ENCODE results near the gene HOXD12. TPM values are rescaled to one million over a fixed set of nuclear protein-coding genes. Genes with fewer than 3 reads are reported as not detected.
A peak's percentile ranks its signal among the peaks of the same experiment; 100 is the strongest.

HOXD12 gene
- total and polyA plus RNA-seq, 8 donors = not detected

DNA sequence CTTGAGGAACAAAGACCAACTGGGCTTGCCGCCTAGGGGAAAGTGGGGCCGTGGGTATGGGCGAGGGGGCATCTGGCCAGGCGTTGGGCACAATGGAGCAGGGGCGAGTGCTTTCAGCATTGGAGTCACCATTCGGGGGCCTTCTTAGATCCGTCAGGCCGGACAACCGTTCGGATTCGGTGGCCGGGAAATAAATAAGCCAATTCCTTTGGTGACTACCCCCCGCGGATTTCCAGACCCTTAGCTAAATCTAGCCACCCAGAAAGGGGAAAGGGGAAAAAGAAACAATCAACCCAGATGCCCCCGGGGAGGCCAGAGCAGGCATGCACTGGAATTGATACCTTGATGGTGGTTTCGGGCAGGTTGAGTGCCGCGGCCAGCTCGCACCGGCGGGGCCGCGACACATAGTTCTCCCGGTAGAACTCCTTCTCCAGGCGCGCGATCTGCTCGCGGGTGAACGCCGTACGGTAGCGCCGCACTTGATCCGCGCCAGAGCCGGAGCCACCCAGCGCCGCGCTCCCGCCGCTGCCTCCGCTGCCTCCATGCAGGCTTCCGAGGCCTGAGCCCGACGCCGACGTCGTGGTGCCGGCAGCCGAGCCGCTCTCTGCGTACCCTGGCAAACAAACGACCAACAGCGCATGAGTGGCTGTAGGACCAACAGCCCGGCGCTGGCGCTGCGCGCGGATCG is 17.6 kb upstream of the HOXD12 start:
- DNase-seq = peak in 1 of 2 donors; percentile 37
- Histone ChIP-seq H3K36me3 (no peaks in the 10 kb centered on the region), H3K4me3 (no peak overlapping the region), H3K27me3 (peaks cover 68 to 100% (median 99%) of the 10 kb centered on the region in 3 donors), H3K27ac (no peak overlapping the region), H3K9me3 (peaks cover 9 to 57% (median 30%) of the 10 kb centered on the region in 4 donors), H3K4me1 (peaks cover 0 to 66% (median 40%) of the 10 kb centered on the region in 4 donors)
- TF ChIP-seq EP300 (IDR thresholded peaks at IDR 0.05) (no peak), POLR2AphosphoS5 (IDR thresholded peaks at IDR 0.05) (no peak), CTCF (IDR thresholded peaks at IDR 0.05) (no peak), POLR2A (IDR thresholded peaks at IDR 0.05) (no peak)
- WGBS, 5 donors = 7 to 13% (median 11%) methylated on average over 40 to 62 of the region's 62 CpGs
- intact Hi-C loops (cut with DNase I; ENCODE audit: low total_unique reads) = no loop called here

- Histone ChIP-seq H3K27me3 (peaks cover 69 to 100% (median 99%) of the 10 kb centered on the region in 3 donors), H3K4me1 (peaks cover 0 to 66% (median 40%) of the 10 kb centered on the region in 4 donors), H3K4me3 (no peak overlapping the region), H3K36me3 (no peaks in the 10 kb centered on the region), H3K9me3 (peaks cover 9 to 57% (median 30%) of the 10 kb centered on the region in 4 donors), H3K27ac (no peak overlapping the region)
- WGBS, 5 donors = 7 to 11% (median 10%) methylated on average over 10 of the region's 10 CpGs
- intact Hi-C loops (cut with DNase I; ENCODE audit: low total_unique reads) = no loop called here
- DNase-seq = no peak
- TF ChIP-seq POLR2A (IDR thresholded peaks at IDR 0.05) = no peak
- TF ChIP-seq EP300 (IDR thresholded peaks at IDR 0.05) = no peak
- no peak for TF ChIP-seq CTCF (IDR thresholded peaks at IDR 0.05)
- TF ChIP-seq POLR2AphosphoS5 (IDR thresholded peaks at IDR 0.05) = no peak
Observed at GRCh38 chr2:176082525-176082823, 17.1 kb upstream of the HOXD12 start.

GRCh38 chr2:176082824-176083751 is 16.5 kb upstream of the HOXD12 start:
- 5 to 15% (median 7%) methylated on average over 46 to 66 of the region's 66 CpGs for whole genome bisulfite sequencing, 5 donors
- no peak overlapping the region for H3K4me3 ChIP-seq

More at GRCh38 chr2:176082824-176083751, 16.5 kb upstream of the HOXD12 start:
- H3K4me1 ChIP-seq = peaks cover 4 to 72% (median 45%) of the 10 kb centered on the region in 4 donors
- no peak overlapping the region for H3K27ac ChIP-seq
- TF ChIP-seq EP300 (IDR thresholded peaks at IDR 0.05) = no peak
- TF ChIP-seq POLR2A (IDR thresholded peaks at IDR 0.05) = no peak
- no peak for TF ChIP-seq CTCF (IDR thresholded peaks at IDR 0.05)
- no peak for TF ChIP-seq POLR2AphosphoS5 (IDR thresholded peaks at IDR 0.05)
- no peaks in the 10 kb centered on the region for H3K36me3 ChIP-seq
- peaks cover 75 to 100% (median 99%) of the 10 kb centered on the region in 3 donors for H3K27me3 ChIP-seq
- intact Hi-C loops (cut with DNase I; ENCODE audit: low total_unique reads) = no loop called here
- peaks cover 9 to 57% (median 30%) of the 10 kb centered on the region in 4 donors for H3K9me3 ChIP-seq
- no peak for DNase-seq

Measured in stomach (tissue), 9 donors.